K562 (cell line): ENCODE results near the gene METTL3. TPM values are rescaled to one million over a fixed set of nuclear protein-coding genes. Genes with fewer than 3 reads are reported as not detected.

ENCODE experiments used
- CTBP1 ChIP-seq: fragments of 450-650 bp; IDR thresholded peaks from 2 replicates; pipeline ENCODE4 v1.6.1; 2016; ENCODE audit warnings: borderline replicate concordance
- FOXK1 ChIP-seq: sonication (generic); formaldehyde crosslinking; IDR thresholded peaks from 2 replicates; pipeline ENCODE4 v1.8.0; 2022; ENCODE audit warnings: missing genetic modification reagents, mild to moderate bottlenecking, borderline replicate concordance
- HDGF ChIP-seq: fragments of 450-650 bp; IDR thresholded peaks from 2 replicates; pipeline ENCODE4 v1.6.1; 2016
- HMG20B ChIP-seq: fragments of 250-450 bp; sonication (Bioruptor Pico); IDR thresholded peaks from 2 replicates; pipeline ENCODE4 v1.5.0; 2021; ENCODE audit warnings: mild to moderate bottlenecking
- HOXB6 ChIP-seq: fragments of 250-450 bp; sonication (Bioruptor Pico); IDR thresholded peaks from 2 replicates; pipeline ENCODE4 v1.5.1; 2022; ENCODE audit warnings: mild to moderate bottlenecking, borderline replicate concordance
- NFATC3 ChIP-seq: fragments of 450-650 bp; IDR thresholded peaks from 2 replicates; pipeline ENCODE4 v1.6.1; 2017; ENCODE audit warnings: mild to moderate bottlenecking
- NFYB ChIP-seq: IDR thresholded peaks from 2 replicates; pipeline ENCODE4 v1.6.1; 2011; ENCODE audit warnings: mild to moderate bottlenecking, moderate library complexity; ENCODE audit not compliant: insufficient read length; ENCODE audit errors: extremely low read depth
- NUFIP1 ChIP-seq: fragments of 450-650 bp; IDR thresholded peaks from 2 replicates; pipeline ENCODE4 v1.6.1; 2018; ENCODE audit not compliant: partially characterized antibody
- PCBP1 ChIP-seq: fragments of 200-400 bp; formaldehyde crosslinking; IDR thresholded peaks from 2 replicates; pipeline ENCODE4 v1.6.1; 2018; ENCODE audit warnings: mild to moderate bottlenecking, low read depth, low read length; ENCODE audit not compliant: poor library complexity, severe bottlenecking
- PHF21A ChIP-seq: fragments of 450-650 bp; IDR thresholded peaks from 2 replicates; pipeline ENCODE4 v1.6.1; 2017; ENCODE audit warnings: low read depth, borderline replicate concordance
- PRMT5 ChIP-seq: sonication (generic); formaldehyde crosslinking; IDR thresholded peaks from 2 replicates; pipeline ENCODE4 v1.5.0; 2020; ENCODE audit warnings: missing genetic modification reagents
- PYGO2 ChIP-seq: fragments of 450-650 bp; IDR thresholded peaks from 2 replicates; pipeline ENCODE4 v1.6.1; 2016; ENCODE audit warnings: mild to moderate bottlenecking, missing genetic modification characterization, moderate library complexity, missing compliant biosample characterization
- RNF2 ChIP-seq: sonication (generic); IDR thresholded peaks from 2 replicates; pipeline ENCODE4 v1.6.1; 2016
- STAT5B ChIP-seq: fragments of 250-450 bp; sonication (Bioruptor Pico); IDR thresholded peaks from 2 replicates; pipeline ENCODE4 v1.8.0; 2021; ENCODE audit warnings: mild to moderate bottlenecking, inconsistent platforms
- SUPT5H ChIP-seq: fragments of 450-650 bp; IDR thresholded peaks from 2 replicates; pipeline ENCODE4 v1.6.1; 2016
- TAF7 ChIP-seq: fragments of 450-650 bp; IDR thresholded peaks from 2 replicates; pipeline ENCODE4 v1.6.1; 2016; ENCODE audit warnings: missing genetic modification characterization, missing compliant biosample characterization
- ZNF41 ChIP-seq: fragments of 250-450 bp; sonication (Bioruptor Pico); conservative IDR thresholded peaks from 2 replicates; pipeline ENCODE4 v1.4.0; 2020; ENCODE audit warnings: mild to moderate bottlenecking
- ZNF583 ChIP-seq: fragments of 250-450 bp; sonication (Bioruptor Pico); IDR thresholded peaks from 2 replicates; pipeline ENCODE4 v1.4.0; 2020
- ZNF699 ChIP-seq: fragments of 250-450 bp; sonication (Bioruptor Pico); IDR thresholded peaks from 2 replicates; pipeline ENCODE4 v1.8.0; 2021; ENCODE audit warnings: mild to moderate bottlenecking, moderate library complexity; ENCODE audit not compliant: insufficient replicate concordance
- ZNF717 ChIP-seq: fragments of 250-450 bp; sonication (Bioruptor Pico); IDR thresholded peaks from 2 replicates; pipeline ENCODE4 v1.5.0; 2021
- ZNF75A ChIP-seq: fragments of 450-650 bp; formaldehyde crosslinking; IDR thresholded peaks from 2 replicates; pipeline ENCODE4 v1.4.0; 2020; ENCODE audit warnings: mild to moderate bottlenecking
- ZNF764 ChIP-seq: fragments of 250-450 bp; sonication (Bioruptor Pico); IDR thresholded peaks from 2 replicates; pipeline ENCODE4 v1.4.0; 2020; ENCODE audit warnings: low read depth, mild to moderate bottlenecking, moderate library complexity
- polyA plus RNA-seq, 8 experiments: library from polyadenylated mRNA; depleted of rRNA in 4 of 8; stranded (reverse) in 5 of 8; unstranded in 3 of 8; fragments of >200 nt; fragmentation: Nextera tagmentation in 2 of 8; fragmentation: Illumina TruSeq in 1 of 8; extraction: Ambion mirVana in 2 of 8; extraction: Trizol in 1 of 8; gene quantifications; 2 replicates each; pipeline versions ENCODE4 v1.2.1 to v1.2.3, GENCODE V29; 2011 to 2014; ENCODE audit warnings: inconsistent platforms in 1 of 8, missing spikeins in 1 of 8
- total RNA-seq, 7 experiments: library from RNA; depleted of rRNA in 6 of 7; stranded (reverse); fragments of >200 nt in 6 of 7; fragmentation: Illumina TruSeq in 2 of 7; extraction: Trizol in 2 of 7; gene quantifications; 2 replicates each; pipeline versions ENCODE4 v1.2.1 to v1.2.3, GENCODE V29; 2011 to 2021; ENCODE audit warnings: low replicate concordance in 1 of 7
- TF ChIP-seq, protein P1 (sequence below), 2 experiments: fragments of 450-650 bp in 1 of 2; sonication (generic) in 1 of 2; formaldehyde crosslinking in 1 of 2; IDR thresholded peaks in 1 of 2; conservative IDR thresholded peaks in 1 of 2; 2 replicates each; pipeline versions ENCODE4 v1.6.1 to v1.8.1; 2016 to 2023; ENCODE audit warnings: mild to moderate bottlenecking in 2 of 2, moderate library complexity in 2 of 2, inconsistent platforms in 1 of 2, missing genetic modification reagents in 1 of 2
- TF ChIP-seq, protein P2 (sequence below): sonication (generic); formaldehyde crosslinking; IDR thresholded peaks from 2 replicates; pipeline ENCODE4 v1.8.0; 2022; ENCODE audit warnings: mild to moderate bottlenecking, missing genetic modification reagents, borderline replicate concordance
- TF ChIP-seq, protein P3 (sequence below): fragments of 250-450 bp; sonication (Bioruptor Pico); IDR thresholded peaks from 2 replicates; pipeline ENCODE4 v1.5.0; 2021; ENCODE audit warnings: mild to moderate bottlenecking, moderate library complexity

The METTL3 gene
- total and polyA plus RNA-seq, 9 of the 15 experiments (the other 6 are each of a cell fraction or from before 2014, with no cell fraction given), result 42.1 to 151 (median 65.7) TPM

DNA sequence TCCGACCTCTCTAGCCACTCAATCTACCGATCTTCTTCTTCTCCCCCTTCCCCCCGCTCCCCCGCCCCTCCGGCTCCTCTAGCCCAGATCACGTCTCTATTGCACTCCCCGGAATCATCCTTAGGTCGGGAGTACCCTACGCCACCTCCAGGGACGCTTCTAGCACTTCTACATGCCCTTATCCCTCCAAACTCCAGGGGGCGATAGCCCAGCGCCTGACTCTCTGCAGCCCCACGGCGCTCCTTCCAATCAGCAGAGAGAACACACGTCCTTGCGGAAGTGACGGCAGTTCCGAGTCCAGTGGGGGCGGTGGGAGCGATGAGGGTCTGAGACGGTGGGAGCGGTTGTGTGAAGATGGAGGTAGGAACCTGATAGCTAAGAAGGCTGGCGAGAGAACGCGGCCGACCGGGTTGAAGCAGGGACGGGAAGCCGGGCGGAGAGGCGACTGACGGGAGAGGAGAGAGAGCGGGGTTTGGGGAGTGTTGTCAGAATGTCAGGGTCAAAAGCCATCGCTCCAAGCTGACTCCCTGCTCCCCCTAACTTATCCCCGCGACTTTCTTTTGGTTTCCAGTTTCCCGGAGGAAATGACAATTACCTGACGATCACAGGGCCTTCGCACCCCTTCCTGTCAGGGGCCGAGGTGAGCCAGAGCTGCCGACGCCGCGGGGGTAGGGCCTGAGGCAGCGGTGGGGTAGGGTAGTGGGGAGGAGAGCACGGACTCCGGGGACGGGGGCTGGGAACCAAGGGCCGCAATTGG, 34.0 kb downstream of the METTL3 start, which contains the start of the genes RAB2B and TOX4 (continued):
- TF ChIP-seq PCBP1, result no peak
- TF ChIP-seq ZNF41 (CRISPR knock-in tag), result no peak
- no peak for TF ChIP-seq HDGF
- TF ChIP-seq PRMT5 (CRISPR knock-in tag), result no peak
- TF ChIP-seq, protein P1, sequence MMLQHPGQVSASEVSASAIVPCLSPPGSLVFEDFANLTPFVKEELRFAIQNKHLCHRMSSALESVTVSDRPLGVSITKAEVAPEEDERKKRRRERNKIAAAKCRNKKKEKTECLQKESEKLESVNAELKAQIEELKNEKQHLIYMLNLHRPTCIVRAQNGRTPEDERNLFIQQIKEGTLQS (IDR thresholded peaks at IDR 0.05), result no peak
- TF ChIP-seq, protein P1 (CRISPR knock-in tag; conservative IDR thresholded peaks at IDR 0.05), result no peak; the same call in 1 of the 2 replicates
- TF ChIP-seq TAF7, result no peak
- TF ChIP-seq HOXB6 (CRISPR knock-in tag), result no peak
- TF ChIP-seq ZNF699 (CRISPR knock-in tag), result no peak
- peak; percentile 44 for TF ChIP-seq NFYB
- TF ChIP-seq, protein P2, sequence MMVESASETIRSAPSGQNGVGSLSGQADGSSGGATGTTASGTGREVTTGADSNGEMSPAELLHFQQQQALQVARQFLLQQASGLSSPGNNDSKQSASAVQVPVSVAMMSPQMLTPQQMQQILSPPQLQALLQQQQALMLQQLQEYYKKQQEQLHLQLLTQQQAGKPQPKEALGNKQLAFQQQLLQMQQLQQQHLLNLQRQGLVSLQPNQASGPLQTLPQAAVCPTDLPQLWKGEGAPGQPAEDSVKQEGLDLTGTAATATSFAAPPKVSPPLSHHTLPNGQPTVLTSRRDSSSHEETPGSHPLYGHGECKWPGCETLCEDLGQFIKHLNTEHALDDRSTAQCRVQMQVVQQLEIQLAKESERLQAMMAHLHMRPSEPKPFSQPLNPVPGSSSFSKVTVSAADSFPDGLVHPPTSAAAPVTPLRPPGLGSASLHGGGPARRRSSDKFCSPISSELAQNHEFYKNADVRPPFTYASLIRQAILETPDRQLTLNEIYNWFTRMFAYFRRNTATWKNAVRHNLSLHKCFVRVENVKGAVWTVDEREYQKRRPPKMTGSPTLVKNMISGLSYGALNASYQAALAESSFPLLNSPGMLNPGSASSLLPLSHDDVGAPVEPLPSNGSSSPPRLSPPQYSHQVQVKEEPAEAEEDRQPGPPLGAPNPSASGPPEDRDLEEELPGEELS (CRISPR knock-in tag), result no peak
- TF ChIP-seq FOXK1, result no peak
- peak; percentile 90 for TF ChIP-seq SUPT5H
- no peak for TF ChIP-seq ZNF583 (CRISPR knock-in tag)
- peak; percentile 48; the same call in 1 of the 2 replicates for TF ChIP-seq CTBP1
- TF ChIP-seq NUFIP1, result no peak
- TF ChIP-seq HMG20B (CRISPR knock-in tag), result no peak
- TF ChIP-seq ZNF75A, result no peak
- TF ChIP-seq PYGO2 (tag), result no peak
- no peak for TF ChIP-seq ZNF764 (CRISPR knock-in tag)
- TF ChIP-seq PHF21A, result no peak
- TF ChIP-seq NFATC3, result no peak
- no peak for TF ChIP-seq RNF2
- no peak for TF ChIP-seq ZNF717 (CRISPR knock-in tag)
- TF ChIP-seq, protein P3, sequence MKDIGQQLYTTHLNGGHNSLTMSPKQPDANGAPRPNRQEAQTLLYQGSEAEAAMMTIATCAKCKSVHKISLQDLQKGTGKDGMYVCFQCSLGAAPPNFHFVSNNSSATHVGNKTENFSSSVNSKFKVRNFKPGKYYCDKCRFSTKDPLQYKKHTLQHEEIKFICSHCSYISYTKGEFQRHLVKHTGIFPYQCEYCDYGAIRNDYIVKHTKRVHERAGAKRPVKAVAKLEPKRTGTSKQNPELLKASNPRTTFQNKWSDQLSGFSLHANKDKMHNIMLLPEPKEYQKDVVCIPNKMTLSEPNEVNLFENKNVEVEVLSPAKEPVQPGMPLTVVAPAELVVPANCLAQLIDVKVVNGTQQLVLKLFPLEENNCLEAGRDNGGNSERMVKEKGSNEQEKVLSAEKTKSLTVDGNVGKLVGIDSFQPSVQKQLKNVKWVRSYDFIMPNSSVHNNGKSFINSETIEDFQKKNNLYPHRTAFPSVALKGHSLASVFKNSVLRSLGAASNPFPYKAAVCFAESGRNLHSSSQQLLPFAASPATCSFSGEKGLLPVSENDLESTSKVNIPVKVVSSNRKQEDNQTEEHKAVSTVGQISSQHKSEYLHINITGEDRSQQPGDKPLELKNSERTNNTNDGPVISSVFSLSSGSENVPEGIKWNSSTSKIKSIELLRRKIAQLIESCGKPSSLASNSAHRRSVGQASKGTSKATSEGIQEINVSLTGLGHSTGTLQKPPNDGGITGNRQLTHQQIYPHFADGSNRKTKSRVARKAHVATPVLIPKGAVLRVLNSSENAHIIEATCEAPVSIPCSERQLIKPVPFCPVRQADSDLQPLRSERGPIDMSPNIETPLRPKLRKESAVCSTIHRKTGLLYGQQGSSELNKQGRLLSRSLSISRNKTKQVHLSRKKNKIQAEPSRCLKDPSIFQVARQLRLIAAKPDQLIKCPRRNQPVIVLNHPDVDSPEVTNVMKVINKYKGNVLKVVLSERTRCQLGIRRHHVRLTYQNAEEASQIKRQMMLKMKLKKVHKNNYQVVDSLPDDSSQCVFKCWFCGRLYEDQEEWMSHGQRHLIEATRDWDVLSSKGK (CRISPR knock-in tag), result no peak
- no peak for TF ChIP-seq STAT5B (CRISPR knock-in tag)
